HEK293 (cell line): Measurements from ENCODE around the gene PLCB3.
A peak's percentile ranks its signal among the peaks of the same experiment; 100 is the strongest.

Source experiments
- GLI2 ChIP-seq: fragments of 450-650 bp; formaldehyde crosslinking; IDR thresholded peaks from 2 replicates; pipeline ENCODE4; 2017; ENCODE audit warnings: missing biosample characterization, missing genetic modification characterization, low read depth, borderline replicate concordance
- GLIS1 ChIP-seq: fragments of 450-650 bp; formaldehyde crosslinking; IDR thresholded peaks from 2 replicates; pipeline ENCODE4 v1.5.1; 2016; ENCODE audit warnings: missing biosample characterization, missing genetic modification characterization
- MEIS1 ChIP-seq: sonication (generic); formaldehyde crosslinking; IDR thresholded peaks from 2 replicates; pipeline ENCODE4 v1.8.1; 2022; ENCODE audit warnings: missing genetic modification reagents, mild to moderate bottlenecking, borderline replicate concordance
- TCF7L2 ChIP-seq: IDR thresholded peaks from 2 replicates; pipeline ENCODE4 v1.6.1; 2011; ENCODE audit warnings: low read depth, mild to moderate bottlenecking, inconsistent platforms, low read length, moderate library complexity, borderline replicate concordance
- ZFHX2 ChIP-seq: fragments of 450-650 bp; formaldehyde crosslinking; conservative IDR thresholded peaks from 2 replicates; pipeline ENCODE4 v1.5.1; 2016; ENCODE audit warnings: missing biosample characterization, missing genetic modification characterization
- ZNF223 ChIP-seq: fragments of 450-650 bp; formaldehyde crosslinking; IDR thresholded peaks from 2 replicates; pipeline ENCODE4 v1.5.1; 2016; ENCODE audit warnings: missing biosample characterization, missing genetic modification characterization
- ZNF302 ChIP-seq: fragments of 450-650 bp; formaldehyde crosslinking; IDR thresholded peaks from 2 replicates; pipeline ENCODE4 v1.5.1; 2016; ENCODE audit warnings: missing biosample characterization, missing genetic modification characterization, low read depth
- ZNF37A ChIP-seq: fragments of 450-650 bp; IDR thresholded peaks from 2 replicates; pipeline ENCODE4 v1.5.1; 2018; ENCODE audit warnings: missing biosample characterization, missing genetic modification characterization
- ZNF404 ChIP-seq: fragments of 450-650 bp; formaldehyde crosslinking; IDR thresholded peaks from 2 replicates; pipeline ENCODE4 v1.5.1; 2017; ENCODE audit warnings: missing biosample characterization, missing genetic modification characterization
- ZNF510 ChIP-seq: fragments of 450-650 bp; formaldehyde crosslinking; IDR thresholded peaks from 2 replicates; pipeline ENCODE4 v1.5.1; 2018; ENCODE audit warnings: mild to moderate bottlenecking, missing genetic modification characterization, missing biosample characterization; ENCODE audit not compliant: insufficient replicate concordance
- ZNF549 ChIP-seq: fragments of 450-650 bp; IDR thresholded peaks from 2 replicates; pipeline ENCODE4 v1.5.1; 2018; ENCODE audit warnings: missing biosample characterization, missing genetic modification characterization, mild to moderate bottlenecking, inconsistent platforms, moderate library complexity
- ZNF560 ChIP-seq: fragments of 450-650 bp; formaldehyde crosslinking; IDR thresholded peaks from 2 replicates; pipeline ENCODE4 v1.5.1; 2017; ENCODE audit warnings: missing biosample characterization, missing genetic modification characterization, borderline replicate concordance
- ZNF561 ChIP-seq: fragments of 450-650 bp; IDR thresholded peaks from 2 replicates; pipeline ENCODE4 v1.5.1; 2018; ENCODE audit warnings: missing biosample characterization, missing genetic modification characterization, borderline replicate concordance
- ZNF585B ChIP-seq: fragments of 450-650 bp; formaldehyde crosslinking; IDR thresholded peaks from 2 replicates; pipeline ENCODE4 v1.5.1; 2016; ENCODE audit warnings: missing biosample characterization, missing genetic modification characterization
- ZNF629 ChIP-seq: fragments of 450-650 bp; formaldehyde crosslinking; IDR thresholded peaks from 2 replicates; pipeline ENCODE4 v1.5.1; 2017; ENCODE audit warnings: missing biosample characterization, missing genetic modification characterization
- ZNF76 ChIP-seq: fragments of 450-650 bp; formaldehyde crosslinking; IDR thresholded peaks from 2 replicates; pipeline ENCODE4; 2016; ENCODE audit warnings: low read depth, missing biosample characterization, missing genetic modification characterization, borderline replicate concordance
- ZNF785 ChIP-seq: fragments of 450-650 bp; formaldehyde crosslinking; IDR thresholded peaks from 2 replicates; pipeline ENCODE4 v1.5.1; 2016; ENCODE audit warnings: missing biosample characterization, missing genetic modification characterization
- ZNF843 ChIP-seq: fragments of 450-650 bp; formaldehyde crosslinking; IDR thresholded peaks from 2 replicates; pipeline ENCODE4 v1.5.1; 2016; ENCODE audit warnings: missing biosample characterization, missing genetic modification characterization
- TF ChIP-seq, protein P1 (sequence below): fragments of 450-650 bp; formaldehyde crosslinking; IDR thresholded peaks from 2 replicates; pipeline ENCODE4 v1.5.1; 2016; ENCODE audit warnings: missing biosample characterization, missing genetic modification characterization
- TF ChIP-seq, protein P2 (sequence below): fragments of 450-650 bp; formaldehyde crosslinking; IDR thresholded peaks from 2 replicates; pipeline ENCODE4 v1.5.0; 2017; ENCODE audit warnings: missing biosample characterization, missing genetic modification characterization, borderline replicate concordance
- TF ChIP-seq, protein P3 (sequence below): fragments of 450-650 bp; formaldehyde crosslinking; IDR thresholded peaks from 2 replicates; pipeline ENCODE4 v1.5.1; 2017; ENCODE audit warnings: missing biosample characterization, missing genetic modification characterization
- TF ChIP-seq, protein P4 (sequence below): fragments of 450-650 bp; formaldehyde crosslinking; IDR thresholded peaks from 2 replicates; pipeline ENCODE4 v1.5.1; 2016; ENCODE audit warnings: missing biosample characterization, missing genetic modification characterization
- TF ChIP-seq, protein P5 (sequence below): fragments of 450-650 bp; formaldehyde crosslinking; IDR thresholded peaks from 2 replicates; pipeline ENCODE4 v1.5.1; 2016; ENCODE audit warnings: missing biosample characterization, missing genetic modification characterization
- TF ChIP-seq, protein P6 (sequence below): fragments of 450-650 bp; formaldehyde crosslinking; IDR thresholded peaks from 2 replicates; pipeline ENCODE4 v1.5.1; 2016; ENCODE audit warnings: missing biosample characterization, missing genetic modification characterization, low read depth
- TF ChIP-seq, protein P7 (sequence below): fragments of 450-650 bp; IDR thresholded peaks from 2 replicates; pipeline ENCODE4 v1.5.1; 2018; ENCODE audit warnings: missing biosample characterization, mild to moderate bottlenecking, missing genetic modification characterization
- TF ChIP-seq, protein P8 (sequence below): fragments of 450-650 bp; IDR thresholded peaks from 2 replicates; pipeline ENCODE4 v1.5.1; 2018; ENCODE audit warnings: missing biosample characterization, missing genetic modification characterization

The PLCB3 gene

DNA sequence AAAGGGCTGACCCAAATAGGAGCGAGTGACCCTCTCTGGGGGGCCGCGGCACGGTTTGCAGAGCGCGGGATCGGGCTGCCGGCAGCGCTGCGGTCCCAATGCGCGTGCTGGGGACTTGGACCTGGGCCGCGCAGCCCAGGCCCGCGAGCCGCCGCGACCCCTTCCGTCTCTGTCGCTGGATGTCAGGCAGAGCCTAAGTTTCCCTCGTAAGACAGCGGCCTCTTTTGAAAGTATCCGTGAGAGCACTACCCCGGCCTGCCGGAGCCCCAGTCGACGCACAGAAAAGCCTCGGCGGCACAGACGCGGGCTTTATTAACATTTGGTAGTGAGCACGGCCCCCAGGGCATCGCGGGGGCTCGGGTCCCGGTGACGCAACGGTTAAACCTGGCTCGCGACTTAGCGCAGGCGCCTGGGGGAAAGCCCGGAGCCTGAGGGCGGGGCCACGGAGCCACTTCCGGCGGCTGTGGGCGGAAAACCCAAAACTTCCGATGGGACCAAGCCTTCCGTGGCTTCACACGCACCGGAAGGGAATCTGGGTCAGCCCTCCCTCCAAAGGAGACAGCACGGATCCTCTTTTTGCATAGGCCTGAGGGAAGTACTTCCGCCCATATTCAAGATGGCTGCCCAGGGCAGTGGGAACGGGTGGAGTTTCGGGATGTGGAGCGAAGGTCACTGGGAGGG lies 18.4 kb downstream of the PLCB3 start (continued):
- TF ChIP-seq ZNF404 (tag by site-specific recombination) = no peak
- no peak for TF ChIP-seq ZNF510 (tag by site-specific recombination)
- TF ChIP-seq ZNF629 = peak; percentile 85
- no peak for TF ChIP-seq ZNF223
- TF ChIP-seq, protein P1, sequence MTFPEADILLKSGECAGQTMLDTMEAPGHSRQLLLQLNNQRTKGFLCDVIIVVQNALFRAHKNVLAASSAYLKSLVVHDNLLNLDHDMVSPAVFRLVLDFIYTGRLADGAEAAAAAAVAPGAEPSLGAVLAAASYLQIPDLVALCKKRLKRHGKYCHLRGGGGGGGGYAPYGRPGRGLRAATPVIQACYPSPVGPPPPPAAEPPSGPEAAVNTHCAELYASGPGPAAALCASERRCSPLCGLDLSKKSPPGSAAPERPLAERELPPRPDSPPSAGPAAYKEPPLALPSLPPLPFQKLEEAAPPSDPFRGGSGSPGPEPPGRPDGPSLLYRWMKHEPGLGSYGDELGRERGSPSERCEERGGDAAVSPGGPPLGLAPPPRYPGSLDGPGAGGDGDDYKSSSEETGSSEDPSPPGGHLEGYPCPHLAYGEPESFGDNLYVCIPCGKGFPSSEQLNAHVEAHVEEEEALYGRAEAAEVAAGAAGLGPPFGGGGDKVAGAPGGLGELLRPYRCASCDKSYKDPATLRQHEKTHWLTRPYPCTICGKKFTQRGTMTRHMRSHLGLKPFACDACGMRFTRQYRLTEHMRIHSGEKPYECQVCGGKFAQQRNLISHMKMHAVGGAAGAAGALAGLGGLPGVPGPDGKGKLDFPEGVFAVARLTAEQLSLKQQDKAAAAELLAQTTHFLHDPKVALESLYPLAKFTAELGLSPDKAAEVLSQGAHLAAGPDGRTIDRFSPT (tag by site-specific recombination) = no peak
- TF ChIP-seq TCF7L2 = no peak
- TF ChIP-seq ZNF302 (tag by site-specific recombination) = no peak
- TF ChIP-seq, protein P2, sequence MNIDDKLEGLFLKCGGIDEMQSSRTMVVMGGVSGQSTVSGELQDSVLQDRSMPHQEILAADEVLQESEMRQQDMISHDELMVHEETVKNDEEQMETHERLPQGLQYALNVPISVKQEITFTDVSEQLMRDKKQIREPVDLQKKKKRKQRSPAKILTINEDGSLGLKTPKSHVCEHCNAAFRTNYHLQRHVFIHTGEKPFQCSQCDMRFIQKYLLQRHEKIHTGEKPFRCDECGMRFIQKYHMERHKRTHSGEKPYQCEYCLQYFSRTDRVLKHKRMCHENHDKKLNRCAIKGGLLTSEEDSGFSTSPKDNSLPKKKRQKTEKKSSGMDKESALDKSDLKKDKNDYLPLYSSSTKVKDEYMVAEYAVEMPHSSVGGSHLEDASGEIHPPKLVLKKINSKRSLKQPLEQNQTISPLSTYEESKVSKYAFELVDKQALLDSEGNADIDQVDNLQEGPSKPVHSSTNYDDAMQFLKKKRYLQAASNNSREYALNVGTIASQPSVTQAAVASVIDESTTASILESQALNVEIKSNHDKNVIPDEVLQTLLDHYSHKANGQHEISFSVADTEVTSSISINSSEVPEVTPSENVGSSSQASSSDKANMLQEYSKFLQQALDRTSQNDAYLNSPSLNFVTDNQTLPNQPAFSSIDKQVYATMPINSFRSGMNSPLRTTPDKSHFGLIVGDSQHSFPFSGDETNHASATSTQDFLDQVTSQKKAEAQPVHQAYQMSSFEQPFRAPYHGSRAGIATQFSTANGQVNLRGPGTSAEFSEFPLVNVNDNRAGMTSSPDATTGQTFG (tag by site-specific recombination) = no peak
- peak; percentile 75 for TF ChIP-seq ZFHX2 (tag by site-specific recombination)
- TF ChIP-seq, protein P3, sequence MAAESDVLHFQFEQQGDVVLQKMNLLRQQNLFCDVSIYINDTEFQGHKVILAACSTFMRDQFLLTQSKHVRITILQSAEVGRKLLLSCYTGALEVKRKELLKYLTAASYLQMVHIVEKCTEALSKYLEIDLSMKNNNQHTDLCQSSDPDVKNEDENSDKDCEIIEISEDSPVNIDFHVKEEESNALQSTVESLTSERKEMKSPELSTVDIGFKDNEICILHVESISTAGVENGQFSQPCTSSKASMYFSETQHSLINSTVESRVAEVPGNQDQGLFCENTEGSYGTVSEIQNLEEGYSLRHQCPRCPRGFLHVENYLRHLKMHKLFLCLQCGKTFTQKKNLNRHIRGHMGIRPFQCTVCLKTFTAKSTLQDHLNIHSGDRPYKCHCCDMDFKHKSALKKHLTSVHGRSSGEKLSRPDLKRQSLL = no peak
- TF ChIP-seq ZNF37A (tag by site-specific recombination) = no peak
- no peak for TF ChIP-seq ZNF560
- TF ChIP-seq, protein P4, sequence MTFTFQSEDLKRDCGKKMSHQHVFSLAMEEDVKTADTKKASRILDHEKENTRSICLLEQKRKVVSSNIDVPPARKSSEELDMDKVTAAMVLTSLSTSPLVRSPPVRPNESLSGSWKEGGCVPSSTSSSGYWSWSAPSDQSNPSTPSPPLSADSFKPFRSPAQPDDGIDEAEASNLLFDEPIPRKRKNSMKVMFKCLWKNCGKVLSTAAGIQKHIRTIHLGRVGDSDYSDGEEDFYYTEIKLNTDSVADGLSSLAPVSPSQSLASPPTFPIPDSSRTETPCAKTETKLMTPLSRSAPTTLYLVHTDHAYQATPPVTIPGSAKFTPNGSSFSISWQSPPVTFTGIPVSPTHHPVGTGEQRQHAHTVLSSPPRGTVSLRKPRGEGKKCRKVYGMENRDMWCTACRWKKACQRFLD (tag by site-specific recombination) = no peak
- TF ChIP-seq, protein P5, sequence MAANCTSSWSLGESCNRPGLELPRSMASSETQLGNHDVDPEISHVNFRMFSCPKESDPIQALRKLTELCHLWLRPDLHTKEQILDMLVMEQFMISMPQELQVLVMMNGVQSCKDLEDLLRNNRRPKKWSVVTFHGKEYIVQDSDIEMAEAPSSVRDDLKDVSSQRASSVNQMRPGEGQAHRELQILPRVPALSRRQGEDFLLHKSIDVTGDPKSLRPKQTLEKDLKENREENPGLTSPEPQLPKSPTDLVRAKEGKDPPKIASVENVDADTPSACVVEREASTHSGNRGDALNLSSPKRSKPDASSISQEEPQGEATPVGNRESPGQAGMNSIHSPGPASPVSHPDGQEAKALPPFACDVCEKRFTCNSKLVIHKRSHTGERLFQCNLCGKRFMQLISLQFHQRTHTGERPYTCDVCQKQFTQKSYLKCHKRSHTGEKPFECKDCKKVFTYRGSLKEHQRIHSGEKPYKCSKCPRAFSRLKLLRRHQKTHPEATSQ (tag by site-specific recombination) = no peak
- TF ChIP-seq GLIS1 (tag by site-specific recombination) = peak; percentile 56
- TF ChIP-seq, protein P6, sequence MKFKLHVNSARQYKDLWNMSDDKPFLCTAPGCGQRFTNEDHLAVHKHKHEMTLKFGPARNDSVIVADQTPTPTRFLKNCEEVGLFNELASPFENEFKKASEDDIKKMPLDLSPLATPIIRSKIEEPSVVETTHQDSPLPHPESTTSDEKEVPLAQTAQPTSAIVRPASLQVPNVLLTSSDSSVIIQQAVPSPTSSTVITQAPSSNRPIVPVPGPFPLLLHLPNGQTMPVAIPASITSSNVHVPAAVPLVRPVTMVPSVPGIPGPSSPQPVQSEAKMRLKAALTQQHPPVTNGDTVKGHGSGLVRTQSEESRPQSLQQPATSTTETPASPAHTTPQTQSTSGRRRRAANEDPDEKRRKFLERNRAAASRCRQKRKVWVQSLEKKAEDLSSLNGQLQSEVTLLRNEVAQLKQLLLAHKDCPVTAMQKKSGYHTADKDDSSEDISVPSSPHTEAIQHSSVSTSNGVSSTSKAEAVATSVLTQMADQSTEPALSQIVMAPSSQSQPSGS (tag by site-specific recombination) = peak; percentile 57; the same call in 1 of the 2 replicates
- TF ChIP-seq GLI2 (tag by site-specific recombination) = no peak
- TF ChIP-seq ZNF549 (tag by site-specific recombination) = no peak
- TF ChIP-seq MEIS1 (CRISPR knock-in tag) = no peak
- TF ChIP-seq ZNF561 (tag by site-specific recombination) = peak; percentile 81; the same call in 1 of the 2 replicates
- TF ChIP-seq, protein P7, sequence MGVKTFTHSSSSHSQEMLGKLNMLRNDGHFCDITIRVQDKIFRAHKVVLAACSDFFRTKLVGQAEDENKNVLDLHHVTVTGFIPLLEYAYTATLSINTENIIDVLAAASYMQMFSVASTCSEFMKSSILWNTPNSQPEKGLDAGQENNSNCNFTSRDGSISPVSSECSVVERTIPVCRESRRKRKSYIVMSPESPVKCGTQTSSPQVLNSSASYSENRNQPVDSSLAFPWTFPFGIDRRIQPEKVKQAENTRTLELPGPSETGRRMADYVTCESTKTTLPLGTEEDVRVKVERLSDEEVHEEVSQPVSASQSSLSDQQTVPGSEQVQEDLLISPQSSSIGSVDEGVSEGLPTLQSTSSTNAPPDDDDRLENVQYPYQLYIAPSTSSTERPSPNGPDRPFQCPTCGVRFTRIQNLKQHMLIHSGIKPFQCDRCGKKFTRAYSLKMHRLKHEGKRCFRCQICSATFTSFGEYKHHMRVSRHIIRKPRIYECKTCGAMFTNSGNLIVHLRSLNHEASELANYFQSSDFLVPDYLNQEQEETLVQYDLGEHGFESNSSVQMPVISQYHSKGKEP (tag by site-specific recombination) = 0 out of 2 replicates have a peak, but pooled peaks have one; percentile 3
- no peak for TF ChIP-seq ZNF785 (tag by site-specific recombination)
- peak; percentile 43; the same call in 1 of the 2 replicates for TF ChIP-seq ZNF585B (tag by site-specific recombination)
- TF ChIP-seq, protein P8, sequence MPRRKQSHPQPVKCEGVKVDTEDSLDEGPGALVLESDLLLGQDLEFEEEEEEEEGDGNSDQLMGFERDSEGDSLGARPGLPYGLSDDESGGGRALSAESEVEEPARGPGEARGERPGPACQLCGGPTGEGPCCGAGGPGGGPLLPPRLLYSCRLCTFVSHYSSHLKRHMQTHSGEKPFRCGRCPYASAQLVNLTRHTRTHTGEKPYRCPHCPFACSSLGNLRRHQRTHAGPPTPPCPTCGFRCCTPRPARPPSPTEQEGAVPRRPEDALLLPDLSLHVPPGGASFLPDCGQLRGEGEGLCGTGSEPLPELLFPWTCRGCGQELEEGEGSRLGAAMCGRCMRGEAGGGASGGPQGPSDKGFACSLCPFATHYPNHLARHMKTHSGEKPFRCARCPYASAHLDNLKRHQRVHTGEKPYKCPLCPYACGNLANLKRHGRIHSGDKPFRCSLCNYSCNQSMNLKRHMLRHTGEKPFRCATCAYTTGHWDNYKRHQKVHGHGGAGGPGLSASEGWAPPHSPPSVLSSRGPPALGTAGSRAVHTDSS (tag by site-specific recombination) = no peak
- TF ChIP-seq ZNF76 (tag by site-specific recombination) = peak; percentile 97; the same call in 1 of the 2 replicates
- no peak for TF ChIP-seq ZNF843 (tag by site-specific recombination)
